Right ventricle myocardium inferior (tissue), 1 donor: ENCODE results near the gene FLAD1. TPM values are rescaled to one million over a fixed set of nuclear protein-coding genes. Genes with fewer than 3 reads are reported as not detected.

Experiments
- ATAC-seq: fragments of 200-7000 bp; cut with Tn5 transposase; one replicate; pipeline ENCODE4 v1.9.1; 2020; ENCODE audit warnings: mild to moderate bottlenecking, moderate library complexity
- DNase-seq: peaks from one replicate; pipeline ENCODE4 v3.0.0; 2021; ENCODE audit errors: missing footprints
- intact Hi-C: fragments of 100-400 bp; cut with DNase I; formaldehyde crosslinking; loops from one replicate; pipeline ENCODE4 v1.11.0; 2022
- microRNA-seq: library from miRNA; unstranded; fragments of <30 nt; microRNA quantifications from one replicate; pipeline ENCODE4 v1.2.0, GENCODE V29; 2020
- total RNA-seq: library from RNA; stranded (reverse); fragmentation: NEBNext Ultra II Directional; extraction: Animal tissue kit (Norgen Biotek cat#: 25700); gene quantifications from one replicate; pipeline ENCODE4 v1.2.1, GENCODE V29; 2021
- donor health status: DM: no; HTN: yes; CAD: no; lungs with severe emphysema.

The FLAD1 gene
- total RNA-seq, 1 donor from 2014 or later = 30.8 TPM

DNA sequence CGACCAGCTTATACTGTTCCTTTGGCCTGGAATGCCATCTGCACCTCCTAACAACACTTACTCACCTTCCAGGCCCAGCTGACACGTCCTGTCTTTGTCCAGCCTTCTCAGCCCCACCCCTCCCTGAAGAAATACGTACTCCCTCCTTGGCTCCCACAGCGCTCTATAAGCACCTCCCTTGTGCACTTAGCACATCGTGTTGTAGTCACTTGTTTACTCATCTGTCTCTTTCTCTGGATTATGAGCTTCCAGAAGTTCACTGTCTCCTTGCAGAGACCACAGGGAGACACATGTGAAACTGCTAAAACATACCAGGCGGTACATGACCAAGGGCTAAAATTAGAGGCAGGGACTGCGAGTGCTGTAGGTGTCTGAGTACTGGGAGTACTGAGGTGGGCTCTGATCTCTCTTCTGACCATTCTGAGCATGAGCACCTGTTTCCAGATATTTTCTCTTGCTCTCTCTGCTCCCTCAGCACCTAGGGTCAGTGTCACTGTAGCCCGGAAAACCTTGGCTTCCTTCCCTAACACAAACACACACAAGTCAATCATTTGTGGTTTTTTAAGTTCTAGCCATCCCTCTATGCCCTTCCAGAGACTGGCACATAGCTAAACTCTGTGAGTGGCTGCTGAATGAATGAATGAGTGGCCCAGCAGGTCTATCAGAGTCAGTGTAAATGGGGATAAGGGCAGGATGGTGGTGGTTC lies 55.6 kb downstream of the FLAD1 start:
- DNase-seq (no peak), ATAC-seq (no peak)
- intact Hi-C loops = no loop called here

DNA sequence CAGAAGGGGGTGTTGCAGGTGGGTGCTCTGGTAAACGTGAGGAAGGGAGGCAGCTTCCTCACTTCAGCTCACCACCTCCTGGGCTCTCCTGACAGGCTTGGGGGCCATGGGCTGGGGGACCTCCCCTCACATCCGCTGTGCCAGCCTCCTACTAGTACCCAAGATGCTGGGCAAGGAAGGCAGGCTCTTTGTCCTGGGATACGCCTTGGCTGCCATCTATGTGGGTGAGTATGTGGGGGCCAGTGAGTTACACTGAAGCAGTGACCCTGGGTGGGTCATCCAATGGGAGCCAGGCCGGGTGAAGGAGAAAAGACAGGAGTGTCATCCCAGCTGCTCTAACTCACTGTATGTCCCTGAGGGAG lies 56.1 kb downstream of the FLAD1 start:
- intact Hi-C loops = no loop called here
- ATAC-seq (peak; percentile 11), DNase-seq (no peak)

DNA sequence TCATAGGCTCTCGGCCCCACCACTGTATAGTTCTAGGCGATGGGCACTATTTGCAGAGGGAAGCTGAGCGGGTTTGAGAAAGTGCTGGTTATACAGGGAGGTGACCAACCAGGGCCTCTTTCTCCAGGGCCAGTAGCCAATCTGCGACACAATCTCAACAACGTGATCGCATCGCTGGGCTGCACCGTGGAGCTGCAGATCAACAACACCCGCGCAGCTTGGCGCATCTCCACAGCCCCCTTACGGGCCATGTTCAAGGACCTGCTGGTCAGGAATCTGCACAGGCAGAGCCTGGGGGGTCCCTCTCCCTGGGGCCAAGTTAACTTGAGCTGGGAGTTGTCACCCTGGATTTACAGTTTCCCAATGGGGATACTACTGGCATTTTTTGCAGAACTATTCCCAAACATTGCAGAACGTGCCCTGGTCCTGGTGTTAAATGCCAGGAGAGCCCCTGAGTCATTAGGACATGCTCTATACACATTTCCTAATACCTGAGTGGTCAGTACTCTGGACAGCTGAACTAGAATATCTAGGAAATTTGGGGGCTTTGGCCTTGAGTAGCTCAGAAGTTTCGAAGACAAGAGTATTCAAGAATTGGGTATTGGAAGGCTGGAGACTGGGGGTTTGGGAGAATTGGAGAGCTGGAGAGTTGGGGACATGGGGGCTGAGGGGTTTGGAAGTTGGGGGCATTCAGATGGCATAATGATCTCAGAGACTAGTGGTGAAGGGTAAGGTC lies 57.4 kb downstream of the FLAD1 start:
- DNase-seq (peak; percentile 67), ATAC-seq (no peak)
- intact Hi-C loops = no loop called here

Small RNA genes lying within 50 kb of the gene (microRNA-seq; reads per million reads assigned to microRNA genes)
- gene MIR4258 = not detected

Other genes with a start within 250 kb of the FLAD1 start
- gene KCNN3, start 113.1 kb upstream of the FLAD1 start, total RNA-seq = 3.4 TPM
- 71.1 TPM for gene PMVK, start 46.6 kb upstream of the FLAD1 start, total RNA-seq
- 55.9 TPM for gene PBXIP1, start 27.2 kb upstream of the FLAD1 start, total RNA-seq
- 16.0 TPM for gene PYGO2, start 21.6 kb upstream of the FLAD1 start, total RNA-seq
- 60.4 TPM for gene SHC1, start 12.6 kb upstream of the FLAD1 start, total RNA-seq
- gene CKS1B, start 8.7 kb upstream of the FLAD1 start, total RNA-seq = 22.2 TPM
- not detected for gene LENEP, start 10.2 kb downstream of the FLAD1 start, total RNA-seq
- gene ZBTB7B, start 19.5 kb downstream of the FLAD1 start, total RNA-seq = 53.3 TPM
- 0.35 TPM for gene DCST2, start 50.4 kb downstream of the FLAD1 start, total RNA-seq
- gene DCST1, start 50.5 kb downstream of the FLAD1 start, total RNA-seq = not detected
- gene ADAM15, start 68.0 kb downstream of the FLAD1 start, total RNA-seq = 101 TPM
- 2.1 TPM for gene EFNA4, start 80.4 kb downstream of the FLAD1 start, total RNA-seq
- 1.1 TPM for gene EFNA3, start 95.5 kb downstream of the FLAD1 start, total RNA-seq
- 43.9 TPM for gene EFNA1, start 144.5 kb downstream of the FLAD1 start, total RNA-seq
- gene SLC50A1, start 152.5 kb downstream of the FLAD1 start, total RNA-seq = 9.3 TPM
- 55.7 TPM for gene DPM3, start 157.2 kb downstream of the FLAD1 start, total RNA-seq
- 118 TPM for gene KRTCAP2, start 190.0 kb downstream of the FLAD1 start, total RNA-seq
- 0.16 TPM for gene TRIM46, start 190.5 kb downstream of the FLAD1 start, total RNA-seq
- 5.7 TPM for gene THBS3, start 224.6 kb downstream of the FLAD1 start, total RNA-seq
- gene MTX1, start 225.4 kb downstream of the FLAD1 start, total RNA-seq = 16.5 TPM